ENCODE results near the gene GATAD2A. TPM values are rescaled to one million over a fixed set of nuclear protein-coding genes. Genes with fewer than 3 reads are reported as not detected.

The GATAD2A gene
- total RNA-seq, 1 donor from 2014 or later, result 102 TPM

DNA sequence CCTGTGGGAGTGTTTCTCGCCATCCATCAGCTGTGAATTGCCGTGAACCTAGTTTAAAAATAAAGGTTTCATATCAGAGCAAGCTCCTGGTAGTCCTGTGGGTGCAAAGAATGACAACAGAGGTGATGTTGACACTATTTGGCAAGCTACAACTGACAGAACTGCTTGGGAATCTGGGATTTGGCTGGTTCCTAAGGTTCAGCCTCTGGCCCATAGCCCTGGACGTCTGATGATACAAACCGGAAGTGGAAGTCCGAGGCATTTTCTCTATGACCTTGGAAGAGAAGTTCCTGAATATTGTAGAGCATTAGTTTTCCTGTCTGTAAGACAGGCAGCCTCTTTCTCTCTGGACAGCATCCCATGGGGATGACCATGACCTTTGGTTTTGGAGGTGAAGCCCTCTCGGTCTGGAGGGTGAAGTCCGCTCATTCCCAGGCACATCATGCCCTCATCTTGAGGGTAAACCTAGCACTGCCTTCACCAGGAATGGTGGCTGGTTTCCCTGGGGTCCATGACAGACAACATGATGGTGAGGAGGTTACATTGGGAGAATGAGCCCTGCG lies 29.1 kb downstream of the GATAD2A start:
- peaks cover 36% of the 10 kb centered on the region for H3K4me1 Mint-ChIP-seq (ENCODE audit: unreplicated experiment)
- H3K27ac Mint-ChIP-seq, result no peak overlapping the region
- no peaks in the 10 kb centered on the region for H3K27me3 Mint-ChIP-seq
- peaks cover 4% of the 10 kb centered on the region for H3K36me3 Mint-ChIP-seq
- H3K9me3 Mint-ChIP-seq, result no peaks in the 10 kb centered on the region
- no peak overlapping the region for H3K4me3 Mint-ChIP-seq
- TF ChIP-seq CTCF (conservative IDR thresholded peaks at IDR 0.05), result no peak
- no peak for DNase-seq (ENCODE audit: extremely low spot score, unreplicated experiment)

DNA sequence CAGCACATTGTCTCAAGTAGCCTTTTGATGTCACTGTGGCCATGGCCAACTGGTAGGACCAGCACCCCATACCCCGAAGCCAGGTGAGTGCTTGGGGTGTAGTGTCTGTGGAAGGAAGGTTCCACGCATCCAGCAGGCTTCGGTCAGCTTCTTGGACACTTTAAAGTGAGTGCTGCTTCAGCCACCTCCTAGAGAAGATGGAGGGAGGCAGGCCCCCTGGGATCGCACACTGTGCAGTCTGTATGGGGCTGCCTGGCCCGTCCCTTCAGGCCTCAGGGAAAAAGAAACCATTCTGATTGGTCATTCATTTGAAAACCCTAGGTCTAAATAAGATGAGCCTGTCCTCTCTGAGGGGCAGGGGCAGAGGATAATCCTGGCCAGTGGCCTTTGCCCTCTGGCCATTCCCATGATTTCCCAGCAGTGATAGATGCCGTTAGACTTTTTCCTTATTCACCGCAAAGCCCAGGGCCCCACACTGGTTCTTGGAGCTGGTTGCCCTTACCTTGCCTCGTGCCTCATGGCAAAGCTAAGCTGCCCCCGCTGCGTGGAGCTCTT lies 30.7 kb downstream of the GATAD2A start:
- Mint-ChIP-seq H3K27ac (no peak overlapping the region), H3K4me3 (no peak overlapping the region), H3K4me1 (ENCODE audit: unreplicated experiment) (peaks cover 23% of the 10 kb centered on the region), H3K36me3 (peaks cover 8% of the 10 kb centered on the region), H3K9me3 (no peaks in the 10 kb centered on the region), H3K27me3 (no peaks in the 10 kb centered on the region)
- no peak for DNase-seq (ENCODE audit: extremely low spot score, unreplicated experiment)
- no peak for TF ChIP-seq CTCF (conservative IDR thresholded peaks at IDR 0.05)

DNA sequence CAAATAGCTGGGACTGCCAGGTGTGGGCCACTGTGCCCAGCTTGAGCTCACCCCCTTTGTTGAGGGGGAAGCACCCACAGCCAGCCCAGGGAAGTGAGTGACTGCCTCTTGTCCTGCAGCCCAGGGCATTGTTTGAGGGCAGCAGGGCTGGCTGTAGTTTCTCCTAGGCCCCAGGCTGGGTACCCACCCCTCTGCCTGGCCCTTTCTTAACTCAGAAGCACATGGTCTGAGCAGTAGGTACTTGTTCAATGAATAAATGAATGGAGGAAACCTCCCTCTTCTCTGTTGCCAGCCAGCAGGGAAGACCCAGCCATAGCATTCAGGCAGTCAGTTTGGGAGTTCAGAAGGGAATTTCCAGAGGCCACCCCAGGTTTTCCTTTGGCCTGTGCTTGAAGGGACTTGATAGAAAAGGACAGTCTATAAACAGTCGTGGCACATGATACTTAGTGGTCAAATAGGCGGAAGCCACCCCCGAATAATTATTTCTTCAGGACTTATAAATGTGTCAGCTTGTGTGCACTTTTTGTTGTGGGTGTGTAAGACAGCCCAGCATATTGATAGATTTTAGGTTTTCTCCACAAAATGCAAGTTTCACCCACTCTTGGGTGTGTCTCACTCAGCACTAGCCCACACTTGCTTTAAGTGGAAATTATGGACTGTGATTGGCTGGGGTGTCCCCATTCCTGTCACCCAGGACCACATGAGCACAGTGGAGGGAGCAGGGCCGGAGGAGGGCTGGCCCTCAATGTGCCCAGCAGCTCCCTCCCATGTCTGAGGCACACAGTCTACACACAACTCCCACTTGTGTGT lies 33.1 kb downstream of the GATAD2A start:
- Mint-ChIP-seq H3K27me3 (no peaks in the 10 kb centered on the region), H3K4me3 (no peak overlapping the region), H3K27ac (no peak overlapping the region), H3K9me3 (no peaks in the 10 kb centered on the region), H3K4me1 (ENCODE audit: unreplicated experiment) (peaks cover 8% of the 10 kb centered on the region), H3K36me3 (peaks cover 8% of the 10 kb centered on the region)
- TF ChIP-seq CTCF (conservative IDR thresholded peaks at IDR 0.05), result no peak
- DNase-seq (ENCODE audit: extremely low spot score, unreplicated experiment), result no peak

GRCh38 chr19:19439176-19439482 lies 33.7 kb downstream of the GATAD2A start:
- H3K4me3 Mint-ChIP-seq, result no peak overlapping the region
- H3K36me3 Mint-ChIP-seq, result peaks cover 8% of the 10 kb centered on the region
- H3K4me1 Mint-ChIP-seq (ENCODE audit: unreplicated experiment), result peaks cover 8% of the 10 kb centered on the region
- H3K27me3 Mint-ChIP-seq, result no peaks in the 10 kb centered on the region
- no peak for TF ChIP-seq CTCF (conservative IDR thresholded peaks at IDR 0.05)
- DNase-seq (ENCODE audit: extremely low spot score, unreplicated experiment), result no peak
- H3K9me3 Mint-ChIP-seq, result no peaks in the 10 kb centered on the region
- no peak overlapping the region for H3K27ac Mint-ChIP-seq

- no peak overlapping the region for H3K27ac Mint-ChIP-seq
- DNase-seq (ENCODE audit: extremely low spot score, unreplicated experiment), result no peak
- peaks cover 4% of the 10 kb centered on the region for H3K36me3 Mint-ChIP-seq
- H3K4me1 Mint-ChIP-seq (ENCODE audit: unreplicated experiment), result peaks cover 14% of the 10 kb centered on the region
- H3K4me3 Mint-ChIP-seq, result no peak overlapping the region
- no peaks in the 10 kb centered on the region for H3K27me3 Mint-ChIP-seq
- TF ChIP-seq CTCF (conservative IDR thresholded peaks at IDR 0.05), result no peak
- H3K9me3 Mint-ChIP-seq, result no peaks in the 10 kb centered on the region
Observed at GRCh38 chr19:19443283-19443682, 37.8 kb downstream of the GATAD2A start.

All from type B pancreatic cell (in vitro differentiated cells).